GM21447 (cell line): ENCODE data around the gene TMEM59.
"Not testable (repeated sequence)": the region's sequence is repeated elsewhere in the genome, so short reads cannot be mapped to it uniquely, and the experiment has no call there.

Experiments
- ATAC-seq: cut with Tn5 transposase; IDR thresholded peaks from one replicate; pipeline ENCODE4 v1.9.1; 2021; ENCODE audit not compliant: unreplicated experiment

TMEM59 gene

GRCh38 chr1:54053745-54054437 lies 887 bp upstream of the TMEM59 start:
- ATAC-seq, result peak; percentile 1

GRCh38 chr1:54052431-54052933 lies 522 bp downstream of the TMEM59 start:
- ATAC-seq, result peak; percentile 21

- ATAC-seq, result no peak
Measured at GRCh38 chr1:54051933-54052430, 1.0 kb downstream of the TMEM59 start.

- not testable (repeated sequence) for ATAC-seq
Measured at GRCh38 chr1:54050435-54050834, 2.6 kb downstream of the TMEM59 start.

- no peak for ATAC-seq
Measured at GRCh38 chr1:54047384-54048305, 5.4 kb downstream of the TMEM59 start.

- ATAC-seq, result no peak
Measured at GRCh38 chr1:54046671-54047383, 6.2 kb downstream of the TMEM59 start.

GRCh38 chr1:54045496-54045895 lies 7.5 kb downstream of the TMEM59 start:
- no peak for ATAC-seq

GRCh38 chr1:54041806-54042205 lies 11.2 kb downstream of the TMEM59 start:
- ATAC-seq, result no peak

GRCh38 chr1:54037476-54037875 lies 15.5 kb downstream of the TMEM59 start:
- no peak for ATAC-seq

GRCh38 chr1:54028306-54029251 lies 24.4 kb downstream of the TMEM59 start:
- ATAC-seq, result no peak

- ATAC-seq, result no peak
Measured at GRCh38 chr1:54027848-54028247, 25.2 kb downstream of the TMEM59 start.

GRCh38 chr1:54024811-54025210 lies 28.2 kb downstream of the TMEM59 start:
- ATAC-seq, result not testable (repeated sequence)

- ATAC-seq, result no peak
Measured at GRCh38 chr1:54024358-54024757, 28.6 kb downstream of the TMEM59 start.

- not testable (repeated sequence) for ATAC-seq
Measured at GRCh38 chr1:54019562-54020176, 33.3 kb downstream of the TMEM59 start.

GRCh38 chr1:54018635-54019034 lies 34.4 kb downstream of the TMEM59 start:
- ATAC-seq, result no peak

GRCh38 chr1:54017979-54018378 lies 35.0 kb downstream of the TMEM59 start, which contains the start of gene LDLRAD1:
Gene LDLRAD1, minus strand, starts transcription at chr1:54018186. Its CDS starts 74 bp downstream, at chr1:54018112.
- ATAC-seq, result no peak

- no peak for ATAC-seq
Measured at GRCh38 chr1:54016343-54017282, 36.4 kb downstream of the TMEM59 start.

GRCh38 chr1:54014009-54014629 lies 38.9 kb downstream of the TMEM59 start:
- ATAC-seq, result no peak
